Neural progenitor cell (in vitro differentiated cells): Measurements from ENCODE around the gene GPR37L1. TPM values are rescaled to one million over a fixed set of nuclear protein-coding genes. Genes with fewer than 3 reads are reported as not detected.

Experiments used
- DNase-seq: peaks from one replicate; pipeline ENCODE4 v3.0.0-alpha.2; 2016; ENCODE audit warnings: low spot score
- H2AFZ ChIP-seq: fragments of 200-600 bp; sonication (generic); replicated peaks from 2 replicates; pipeline ENCODE4 v1.6.1; 2016; ENCODE audit warnings: antibody characterized with exemption
- H3F3A ChIP-seq: fragments of 200-600 bp; sonication (generic); 2 replicates; pipeline ENCODE4 v1.6.1; 2016; ENCODE audit warnings: antibody characterized with exemption, low read depth
- H3K27ac ChIP-seq: fragments of 200-600 bp; sonication (generic); 2 replicates; pipeline ENCODE4 v1.5.1; 2016; ENCODE audit warnings: mild to moderate bottlenecking
- H3K27me3 ChIP-seq: fragments of 200-600 bp; sonication (generic); 2 replicates; pipeline ENCODE4 v1.6.1; 2016; ENCODE audit warnings: mild to moderate bottlenecking, moderate library complexity
- H3K36me3 ChIP-seq: fragments of 200-600 bp; sonication (generic); 2 replicates; pipeline ENCODE4 v1.5.1; 2016
- H3K4me1 ChIP-seq: fragments of 200-600 bp; sonication (generic); 2 replicates; pipeline ENCODE4 v1.6.1; 2016; ENCODE audit warnings: mixed run types
- H3K4me2 ChIP-seq: fragments of 200-600 bp; sonication (generic); 2 replicates; pipeline ENCODE4 v1.6.1; 2016
- H3K4me3 ChIP-seq: fragments of 200-600 bp; sonication (generic); 2 replicates; pipeline ENCODE4 v1.5.1; 2016
- H3K79me2 ChIP-seq: fragments of 200-600 bp; sonication (generic); 2 replicates; pipeline ENCODE4 v1.6.1; 2016; ENCODE audit warnings: low read depth
- H3K9ac ChIP-seq: fragments of 200-600 bp; sonication (generic); 2 replicates; pipeline ENCODE4 v1.6.1; 2016
- H3K9me3 ChIP-seq: fragments of 200-600 bp; sonication (generic); 2 replicates; pipeline ENCODE4 v1.5.1; 2016; ENCODE audit warnings: low read depth
- H4K20me1 ChIP-seq: fragments of 200-600 bp; sonication (generic); 2 replicates; pipeline ENCODE4 v1.6.1; 2016; ENCODE audit warnings: low read depth
- H3K27ac Mint-ChIP-seq: 3 replicates; pipeline ENCODE4 v1.8.0; 2021; ENCODE audit warnings: mixed read lengths
- H3K27me3 Mint-ChIP-seq: 2 replicates; pipeline ENCODE4 v1.8.0; 2022; ENCODE audit warnings: low read depth, mild to moderate bottlenecking, inconsistent platforms, moderate library complexity, mixed read lengths; ENCODE audit not compliant: insufficient read depth
- H3K36me3 Mint-ChIP-seq: 3 replicates; pipeline ENCODE4 v1.8.0; 2021; ENCODE audit warnings: mixed read lengths
- H3K4me1 Mint-ChIP-seq: 3 replicates; pipeline ENCODE4 v1.8.0; 2021; ENCODE audit warnings: mixed read lengths
- H3K4me3 Mint-ChIP-seq: 3 replicates; pipeline ENCODE4 v1.8.0; 2021; ENCODE audit warnings: mild to moderate bottlenecking, moderate library complexity, mixed read lengths
- H3K9me3 Mint-ChIP-seq: 3 replicates; pipeline ENCODE4 v1.8.0; 2020; ENCODE audit warnings: mixed read lengths
- EZH2 ChIP-seq: fragments of 200-600 bp; sonication (generic); IDR thresholded peaks from 2 replicates; pipeline ENCODE4 v1.6.1; 2017; ENCODE audit warnings: antibody characterized with exemption, mild to moderate bottlenecking, moderate library complexity
- EZH2phosphoT487 ChIP-seq: fragments of 200-600 bp; sonication (generic); IDR thresholded peaks from 2 replicates; pipeline ENCODE4 v1.6.1; 2017; ENCODE audit warnings: antibody characterized with exemption
- total RNA-seq: library from RNA; depleted of rRNA; stranded (reverse); fragments of >200 nt; gene quantifications from 2 replicates; pipeline ENCODE4 v1.2.3, GENCODE V29; 2015; ENCODE audit warnings: low replicate concordance
- TF ChIP-seq, protein P1 (sequence below): fragments of 200-600 bp; sonication (generic); IDR thresholded peaks from 2 replicates; pipeline ENCODE4 v1.5.1; 2017; ENCODE audit warnings: antibody characterized with exemption, mild to moderate bottlenecking

GPR37L1 gene
- total RNA-seq, 1 donor from 2014 or later: not detected

DNA sequence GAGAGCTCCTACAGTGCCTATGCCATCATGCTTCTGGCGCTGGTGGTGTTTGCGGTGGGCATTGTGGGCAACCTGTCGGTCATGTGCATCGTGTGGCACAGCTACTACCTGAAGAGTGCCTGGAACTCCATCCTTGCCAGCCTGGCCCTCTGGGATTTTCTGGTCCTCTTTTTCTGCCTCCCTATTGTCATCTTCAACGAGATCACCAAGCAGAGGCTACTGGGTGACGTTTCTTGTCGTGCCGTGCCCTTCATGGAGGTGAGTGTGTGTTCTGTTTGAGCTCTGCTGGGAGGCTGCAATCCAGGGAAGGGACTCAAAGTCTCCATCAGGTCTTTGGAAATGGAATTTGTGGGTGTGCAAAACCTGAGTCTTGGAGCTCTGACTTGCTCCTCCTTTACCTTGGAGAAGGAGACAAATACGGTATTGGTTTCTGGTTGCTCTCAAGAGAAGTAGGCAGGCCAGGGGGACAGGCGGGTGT lies 658 bp downstream of the GPR37L1 start:
- H3K27ac ChIP-seq: no peak overlapping the region
- no peaks in the 10 kb centered on the region for H3K36me3 Mint-ChIP-seq
- no peak overlapping the region for H3K4me3 ChIP-seq
- no peak for DNase-seq
- no peaks in the 10 kb centered on the region for H4K20me1 ChIP-seq
- no peaks in the 10 kb centered on the region for H3K9me3 Mint-ChIP-seq
- H3K4me1 Mint-ChIP-seq: peaks cover 3% of the 10 kb centered on the region
- H3K27ac Mint-ChIP-seq: no peak overlapping the region
- H3K27me3 Mint-ChIP-seq: peaks cover 12% of the 10 kb centered on the region
- H2AFZ ChIP-seq: no peak overlapping the region
- no peaks in the 10 kb centered on the region for H3K9me3 ChIP-seq
- peaks cover 3% of the 10 kb centered on the region for H3K4me1 ChIP-seq
- H3K79me2 ChIP-seq: no peaks in the 10 kb centered on the region
- no peaks in the 10 kb centered on the region for H3K36me3 ChIP-seq
- no peaks in the 10 kb centered on the region for H3K27me3 ChIP-seq
- no peak overlapping the region for H3K9ac ChIP-seq
- peaks cover 4% of the 10 kb centered on the region for H3F3A ChIP-seq
- TF ChIP-seq EZH2 (no peak), EZH2phosphoT487 (no peak)
- TF ChIP-seq, protein P1, sequence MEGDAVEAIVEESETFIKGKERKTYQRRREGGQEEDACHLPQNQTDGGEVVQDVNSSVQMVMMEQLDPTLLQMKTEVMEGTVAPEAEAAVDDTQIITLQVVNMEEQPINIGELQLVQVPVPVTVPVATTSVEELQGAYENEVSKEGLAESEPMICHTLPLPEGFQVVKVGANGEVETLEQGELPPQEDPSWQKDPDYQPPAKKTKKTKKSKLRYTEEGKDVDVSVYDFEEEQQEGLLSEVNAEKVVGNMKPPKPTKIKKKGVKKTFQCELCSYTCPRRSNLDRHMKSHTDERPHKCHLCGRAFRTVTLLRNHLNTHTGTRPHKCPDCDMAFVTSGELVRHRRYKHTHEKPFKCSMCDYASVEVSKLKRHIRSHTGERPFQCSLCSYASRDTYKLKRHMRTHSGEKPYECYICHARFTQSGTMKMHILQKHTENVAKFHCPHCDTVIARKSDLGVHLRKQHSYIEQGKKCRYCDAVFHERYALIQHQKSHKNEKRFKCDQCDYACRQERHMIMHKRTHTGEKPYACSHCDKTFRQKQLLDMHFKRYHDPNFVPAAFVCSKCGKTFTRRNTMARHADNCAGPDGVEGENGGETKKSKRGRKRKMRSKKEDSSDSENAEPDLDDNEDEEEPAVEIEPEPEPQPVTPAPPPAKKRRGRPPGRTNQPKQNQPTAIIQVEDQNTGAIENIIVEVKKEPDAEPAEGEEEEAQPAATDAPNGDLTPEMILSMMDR: no peak
- H3K4me2 ChIP-seq: no peak overlapping the region
- H3K4me3 Mint-ChIP-seq: no peak overlapping the region

DNA sequence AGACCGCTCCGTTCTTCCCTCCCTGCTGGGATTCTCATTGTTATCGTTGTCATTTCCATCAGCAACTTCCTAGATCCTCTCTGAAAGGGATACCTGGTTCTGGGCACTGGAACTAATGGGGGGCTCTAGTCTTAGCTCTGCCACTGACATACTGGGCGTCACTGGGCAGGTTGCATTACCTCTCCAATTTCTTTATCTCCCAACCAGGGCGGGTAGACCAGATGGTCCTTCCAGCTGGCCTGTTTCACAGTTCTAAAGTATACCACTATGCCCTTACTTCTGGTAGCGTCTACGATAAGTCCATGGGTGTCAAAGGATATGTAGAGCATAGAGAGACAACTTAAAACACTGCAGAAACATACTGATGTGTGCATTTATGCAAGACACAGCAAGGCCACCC lies 1.4 kb downstream of the GPR37L1 start:
- Histone ChIP-seq H3K36me3 (no peaks in the 10 kb centered on the region), H3K4me2 (no peak overlapping the region), H3K4me3 (no peak overlapping the region), H2AFZ (peak overlapping the region; percentile 68), H3F3A (peaks cover 4% of the 10 kb centered on the region), H4K20me1 (no peaks in the 10 kb centered on the region), H3K27ac (no peak overlapping the region), H3K79me2 (no peaks in the 10 kb centered on the region), H3K4me1 (peaks cover 3% of the 10 kb centered on the region), H3K9me3 (no peaks in the 10 kb centered on the region), H3K27me3 (no peaks in the 10 kb centered on the region), H3K9ac (no peak overlapping the region)
- TF ChIP-seq EZH2phosphoT487: no peak
- TF ChIP-seq, protein P1: no peak
- no peak for TF ChIP-seq EZH2
- Mint-ChIP-seq H3K36me3 (no peaks in the 10 kb centered on the region), H3K27me3 (peaks cover 13% of the 10 kb centered on the region), H3K27ac (no peak overlapping the region), H3K4me3 (no peak overlapping the region), H3K9me3 (no peaks in the 10 kb centered on the region), H3K4me1 (peaks cover 3% of the 10 kb centered on the region)
- DNase-seq: no peak

DNA sequence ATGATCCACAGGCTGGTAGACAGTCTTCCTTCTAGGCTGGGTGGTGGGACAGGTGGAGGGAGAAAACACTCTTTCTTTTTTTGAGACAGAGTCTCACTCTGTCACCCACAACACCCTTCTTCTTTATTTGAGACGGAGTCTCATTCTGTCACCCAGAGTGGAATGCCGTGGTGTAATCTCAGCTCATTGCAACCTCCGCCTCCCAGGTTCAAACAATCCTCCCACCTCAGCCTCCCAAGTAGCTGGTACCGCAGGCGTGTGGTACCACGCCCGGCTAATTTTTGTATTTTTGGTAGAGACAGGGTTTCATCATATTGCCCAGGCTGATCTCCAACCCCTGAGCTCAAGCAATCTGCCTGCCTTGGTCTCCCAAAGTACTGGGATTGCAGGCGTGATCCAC lies 2.9 kb downstream of the GPR37L1 start:
- TF ChIP-seq EZH2: no peak
- TF ChIP-seq, protein P1: no peak
- TF ChIP-seq EZH2phosphoT487: no peak
- Mint-ChIP-seq H3K4me3 (no peak overlapping the region), H3K27me3 (peaks cover 11% of the 10 kb centered on the region), H3K4me1 (peaks cover 11% of the 10 kb centered on the region), H3K36me3 (no peaks in the 10 kb centered on the region), H3K27ac (no peak overlapping the region), H3K9me3 (no peaks in the 10 kb centered on the region)
- Histone ChIP-seq H2AFZ (no peak overlapping the region), H3F3A (peaks cover 4% of the 10 kb centered on the region), H3K9me3 (no peaks in the 10 kb centered on the region), H3K79me2 (no peaks in the 10 kb centered on the region), H3K36me3 (no peaks in the 10 kb centered on the region), H3K9ac (no peak overlapping the region), H3K4me1 (peaks cover 3% of the 10 kb centered on the region), H3K27me3 (no peaks in the 10 kb centered on the region), H4K20me1 (no peaks in the 10 kb centered on the region), H3K4me2 (no peak overlapping the region), H3K27ac (no peak overlapping the region), H3K4me3 (no peak overlapping the region)
- DNase-seq: no peak
